Smooth muscle cell (in vitro differentiated cells): ENCODE measurements around the gene RTF2. TPM values are rescaled to one million over a fixed set of nuclear protein-coding genes. Genes with fewer than 3 reads are reported as not detected.

ENCODE experiments used
- DNase-seq: peaks from one replicate; lab custom pipeline; 2025; ENCODE audit not compliant: unreplicated experiment; lab: John Stamatoyannopoulos, UW
- H2AFZ ChIP-seq: fragments of 200-600 bp; sonication (generic); 2 replicates; pipeline ENCODE4 v1.6.0; 2016; ENCODE audit warnings: antibody characterized with exemption, low read depth, mild to moderate bottlenecking
- H3F3A ChIP-seq: fragments of 200-600 bp; sonication (generic); 2 replicates; pipeline ENCODE4 v1.6.0; 2017; ENCODE audit warnings: antibody characterized with exemption, low read depth
- H3K27ac ChIP-seq: fragments of 200-600 bp; sonication (generic); 2 replicates; pipeline ENCODE4 v1.5.1; 2016; ENCODE audit warnings: low read depth, mild to moderate bottlenecking
- H3K27me3 ChIP-seq: fragments of 200-600 bp; sonication (generic); 2 replicates; pipeline ENCODE4 v1.6.1; 2016; ENCODE audit warnings: low read depth, mild to moderate bottlenecking
- H3K36me3 ChIP-seq: fragments of 200-600 bp; sonication (generic); 2 replicates; pipeline ENCODE4 v1.5.1; 2016; ENCODE audit warnings: low read depth
- H3K4me1 ChIP-seq: fragments of 200-600 bp; sonication (generic); 2 replicates; pipeline ENCODE4 v1.5.1; 2016; ENCODE audit warnings: low read depth
- H3K4me2 ChIP-seq: fragments of 200-600 bp; sonication (generic); 2 replicates; pipeline ENCODE4 v1.6.0; 2016; ENCODE audit warnings: mild to moderate bottlenecking
- H3K4me3 ChIP-seq: fragments of 200-600 bp; sonication (generic); 2 replicates; pipeline ENCODE4 v1.5.1; 2016; ENCODE audit warnings: mild to moderate bottlenecking
- H3K79me2 ChIP-seq: fragments of 200-600 bp; sonication (generic); 2 replicates; pipeline ENCODE4 v1.6.0; 2016; ENCODE audit warnings: low read depth, mild to moderate bottlenecking
- H3K9ac ChIP-seq: fragments of 200-600 bp; sonication (generic); 2 replicates; pipeline ENCODE4 v1.6.0; 2016; ENCODE audit warnings: low read depth
- H3K9me3 ChIP-seq: fragments of 200-600 bp; sonication (generic); replicated peaks from 2 replicates; pipeline ENCODE4 v1.5.1; 2016; ENCODE audit warnings: low read depth
- H4K20me1 ChIP-seq: fragments of 200-600 bp; sonication (generic); 2 replicates; pipeline ENCODE4 v1.6.0; 2016; ENCODE audit warnings: low read depth
- CTCF ChIP-seq: fragments of 200-600 bp; sonication (generic); IDR thresholded peaks from 2 replicates; pipeline ENCODE4 v1.5.1; 2017; ENCODE audit warnings: borderline replicate concordance, mild to moderate bottlenecking, antibody characterized with exemption; ENCODE audit not compliant: insufficient read depth, poor library complexity, severe bottlenecking
- WGBS: methylation state at CpG from one replicate; pipeline ENCODE4 v1.1.7; 2016; ENCODE audit warnings: low lambda C conversion rate; 5-methylcytosine and 5-hydroxymethylcytosine counted together
- polyA plus RNA-seq: library from polyadenylated mRNA; unstranded; fragments of >200 nt; fragmentation: Nextera tagmentation; extraction: Ambion mirVana; gene quantifications from 2 replicates; pipeline ENCODE4 v1.2.1, GENCODE V29; 2016
- total RNA-seq: library from RNA; depleted of rRNA; stranded (reverse); fragments of >200 nt; gene quantifications from 2 replicates; pipeline ENCODE4 v1.2.3, GENCODE V29; 2014

RTF2 gene
- total and polyA plus RNA-seq, 2 experiments from 2014 or later: 38.0 to 106 TPM

- Histone ChIP-seq H3K36me3 (peaks cover 10% of the 10 kb centered on the region), H3K79me2 (no peaks in the 10 kb centered on the region), H4K20me1 (no peaks in the 10 kb centered on the region), H3K27me3 (no peaks in the 10 kb centered on the region), H3F3A (no peaks in the 10 kb centered on the region), H2AFZ (no peak overlapping the region), H3K9me3 (peaks cover 10% of the 10 kb centered on the region), H3K4me1 (no peaks in the 10 kb centered on the region), H3K4me3 (no peak overlapping the region), H3K4me2 (no peak overlapping the region), H3K9ac (no peak overlapping the region), H3K27ac (no peak overlapping the region)
- WGBS: 98% methylated on average over 7 of the region's 7 CpGs
- DNase-seq: no peak
- no peak for TF ChIP-seq CTCF
These were observed 48.8 kb downstream of the RTF2 start for GRCh38 chr20:56517211-56517610.

- Histone ChIP-seq H3K4me3 (no peak overlapping the region), H3K36me3 (peaks cover 10% of the 10 kb centered on the region), H3K9me3 (peaks cover 10% of the 10 kb centered on the region), H3F3A (no peaks in the 10 kb centered on the region), H3K79me2 (no peaks in the 10 kb centered on the region), H4K20me1 (no peaks in the 10 kb centered on the region), H3K9ac (no peak overlapping the region), H3K27ac (no peak overlapping the region), H3K27me3 (no peaks in the 10 kb centered on the region), H3K4me2 (no peak overlapping the region), H2AFZ (no peak overlapping the region), H3K4me1 (no peaks in the 10 kb centered on the region)
- TF ChIP-seq CTCF: no peak
- 91% methylated on average over 8 of the region's 8 CpGs for WGBS
- DNase-seq: no peak
These were observed 49.2 kb downstream of the RTF2 start for GRCh38 chr20:56517641-56518040.

GRCh38 chr20:56518126-56518525 lies 49.7 kb downstream of the RTF2 start:
- no peak overlapping the region for H2AFZ ChIP-seq
- no peak overlapping the region for H3K9ac ChIP-seq
- no peaks in the 10 kb centered on the region for H3F3A ChIP-seq
- peaks cover 10% of the 10 kb centered on the region for H3K9me3 ChIP-seq
- H3K79me2 ChIP-seq: no peaks in the 10 kb centered on the region
- H3K27ac ChIP-seq: no peak overlapping the region
- no peak overlapping the region for H3K4me3 ChIP-seq
- peaks cover 10% of the 10 kb centered on the region for H3K36me3 ChIP-seq
- TF ChIP-seq CTCF: no peak
- WGBS: 97% methylated on average over 14 of the region's 14 CpGs
- H3K27me3 ChIP-seq: no peaks in the 10 kb centered on the region
- DNase-seq: no peak
- H3K4me1 ChIP-seq: no peaks in the 10 kb centered on the region
- H4K20me1 ChIP-seq: no peaks in the 10 kb centered on the region
- H3K4me2 ChIP-seq: no peak overlapping the region

- Histone ChIP-seq H2AFZ (no peak overlapping the region), H3F3A (no peaks in the 10 kb centered on the region)
- WGBS: 97% methylated on average over 10 of the region's 10 CpGs
These were observed 50.4 kb downstream of the RTF2 start for GRCh38 chr20:56518721-56519398.

More at GRCh38 chr20:56518721-56519398, 50.4 kb downstream of the RTF2 start:
- H3K9ac ChIP-seq: no peak overlapping the region
- no peak overlapping the region for H3K4me2 ChIP-seq
- H3K4me1 ChIP-seq: no peaks in the 10 kb centered on the region
- H3K27ac ChIP-seq: no peak overlapping the region
- no peak overlapping the region for H3K4me3 ChIP-seq
- DNase-seq: no peak
- H4K20me1 ChIP-seq: no peaks in the 10 kb centered on the region
- H3K27me3 ChIP-seq: no peaks in the 10 kb centered on the region
- TF ChIP-seq CTCF: no peak
- peaks cover 10% of the 10 kb centered on the region for H3K9me3 ChIP-seq
- peaks cover 10% of the 10 kb centered on the region for H3K36me3 ChIP-seq
- H3K79me2 ChIP-seq: no peaks in the 10 kb centered on the region
